Measurements from ENCODE around the gene SGCD.

Gene SGCD

GRCh38 chr5:156783092-156783491 lies 456.1 kb downstream of the SGCD start:
- Histone ChIP-seq H4K20me1 (no peaks in the 10 kb centered on the region), H3K4me1 (no peaks in the 10 kb centered on the region), H3K9ac (no peak overlapping the region), H3K27ac (no peak overlapping the region), H3K9me3 (replicated peaks in 1 of 11) (peaks cover 0 to 14% (median 5%) of the 10 kb centered on the region in 11 experiments; a peak in 7 of 22 replicates), H3K36me3 (no peaks in the 10 kb centered on the region), H3K4me3 (no peak overlapping the region), H3K27me3 (no peaks in the 10 kb centered on the region), H3K4me2 (no peak overlapping the region)
- TF ChIP-seq Cebpa-rat (IDR thresholded peaks at IDR 0.05) = no peak

- H4K20me1 ChIP-seq = no peaks in the 10 kb centered on the region
- H3K27me3 ChIP-seq = no peaks in the 10 kb centered on the region
- no peaks in the 10 kb centered on the region for H3K9me3 ChIP-seq (replicated peaks in 1 of 11)
- no peak overlapping the region for H3K4me2 ChIP-seq
- TF ChIP-seq Cebpa-rat (IDR thresholded peaks at IDR 0.05) = no peak
- no peak overlapping the region for H3K4me3 ChIP-seq
- H3K9ac ChIP-seq = no peak overlapping the region
- no peaks in the 10 kb centered on the region for H3K4me1 ChIP-seq
- H3K27ac ChIP-seq = no peak overlapping the region
- no peaks in the 10 kb centered on the region for H3K36me3 ChIP-seq
These were observed 467.7 kb downstream of the SGCD start for GRCh38 chr5:156794687-156795086.

- Histone ChIP-seq H3K27ac (no peak overlapping the region), H3K9ac (no peak overlapping the region), H3K4me3 (no peak overlapping the region), H3K4me1 (no peaks in the 10 kb centered on the region), H3K36me3 (no peaks in the 10 kb centered on the region), H3K27me3 (no peaks in the 10 kb centered on the region), H3K4me2 (no peak overlapping the region), H3K9me3 (replicated peaks in 1 of 11) (no peaks in the 10 kb centered on the region), H4K20me1 (no peaks in the 10 kb centered on the region)
- TF ChIP-seq Cebpa-rat (IDR thresholded peaks at IDR 0.05) = no peak
These were observed 471.2 kb downstream of the SGCD start for GRCh38 chr5:156798201-156798600.

DNA sequence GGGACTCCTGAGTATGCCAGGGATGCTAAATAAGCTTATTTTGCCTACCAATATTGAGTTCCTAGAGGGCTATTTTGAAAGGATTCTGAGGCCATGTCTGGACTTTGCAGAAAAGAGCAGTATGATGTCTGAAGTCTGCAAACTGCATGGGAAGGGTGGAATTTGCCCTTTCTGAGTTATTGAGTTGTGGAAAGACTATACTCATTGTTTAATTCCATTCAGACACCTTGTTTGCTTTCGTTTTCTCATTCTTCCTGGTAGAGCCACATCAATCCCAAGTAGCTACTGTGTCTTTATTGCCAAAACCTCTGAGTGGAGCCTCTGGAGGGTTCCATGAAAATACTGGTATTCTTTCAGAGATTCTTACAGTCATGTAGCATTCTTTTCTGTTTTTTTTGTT lies 472.2 kb downstream of the SGCD start:
- no peak overlapping the region for H3K4me3 ChIP-seq
- no peaks in the 10 kb centered on the region for H3K27me3 ChIP-seq
- H3K4me1 ChIP-seq = no peaks in the 10 kb centered on the region
- H3K9ac ChIP-seq = no peak overlapping the region
- no peaks in the 10 kb centered on the region for H3K9me3 ChIP-seq (replicated peaks in 1 of 11)
- H4K20me1 ChIP-seq = no peaks in the 10 kb centered on the region
- H3K36me3 ChIP-seq = no peaks in the 10 kb centered on the region
- H3K4me2 ChIP-seq = no peak overlapping the region
- TF ChIP-seq Cebpa-rat (IDR thresholded peaks at IDR 0.05) = no peak
- no peak overlapping the region for H3K27ac ChIP-seq

DNA sequence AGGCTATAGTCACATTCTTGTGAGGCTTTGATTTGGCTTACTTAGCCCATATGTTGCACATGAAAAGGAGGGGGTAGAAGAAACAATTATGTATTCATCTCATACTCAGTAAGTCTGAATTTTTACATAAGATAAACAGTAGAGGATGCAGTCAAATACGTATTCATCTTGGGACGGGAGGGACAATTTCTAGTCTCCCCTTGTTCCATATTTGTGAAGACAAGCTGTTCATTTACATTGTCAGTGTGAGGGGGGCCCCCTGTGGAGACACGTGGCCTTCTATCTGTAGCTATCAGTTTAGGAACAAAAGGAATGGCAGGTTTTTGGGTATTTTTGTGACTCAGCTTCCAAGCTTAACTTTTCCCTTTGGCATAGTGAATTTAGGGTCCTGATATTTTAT lies 474.0 kb downstream of the SGCD start:
- H3K27ac ChIP-seq = no peak overlapping the region
- TF ChIP-seq Cebpa-rat (IDR thresholded peaks at IDR 0.05) = no peak
- no peaks in the 10 kb centered on the region for H3K27me3 ChIP-seq
- H3K4me1 ChIP-seq = no peaks in the 10 kb centered on the region
- H3K4me2 ChIP-seq = no peak overlapping the region
- H3K4me3 ChIP-seq = no peak overlapping the region
- no peaks in the 10 kb centered on the region for H4K20me1 ChIP-seq
- no peak overlapping the region for H3K9ac ChIP-seq
- no peaks in the 10 kb centered on the region for H3K36me3 ChIP-seq
- peaks cover 0 to 6% (median 2%) of the 10 kb centered on the region in 11 experiments; a peak in 4 of 22 replicates for H3K9me3 ChIP-seq (replicated peaks in 1 of 11)

DNA sequence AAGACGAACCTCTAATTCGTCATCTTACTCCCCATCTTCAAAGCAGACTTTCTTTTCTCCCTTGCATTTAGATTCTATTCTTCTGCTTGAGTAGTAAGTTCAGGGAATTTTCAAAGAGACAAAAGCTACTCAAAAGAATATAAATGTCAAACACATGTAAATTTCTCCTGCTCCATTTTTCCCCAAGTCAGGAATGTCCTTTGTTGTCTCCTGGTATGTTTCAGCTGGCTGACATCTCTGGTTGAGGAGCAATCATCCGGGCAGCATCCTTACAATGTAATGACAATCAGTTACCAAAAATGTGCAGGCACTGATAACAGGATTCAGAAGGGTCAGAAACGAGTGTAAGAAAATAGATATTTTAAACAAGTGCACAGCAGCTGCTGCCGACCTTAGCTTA lies 475.5 kb downstream of the SGCD start:
- TF ChIP-seq Cebpa-rat (IDR thresholded peaks at IDR 0.05) = no peak
- Histone ChIP-seq H4K20me1 (no peaks in the 10 kb centered on the region), H3K36me3 (no peaks in the 10 kb centered on the region), H3K27me3 (no peaks in the 10 kb centered on the region), H3K9ac (no peak overlapping the region), H3K4me2 (no peak overlapping the region), H3K4me1 (no peaks in the 10 kb centered on the region), H3K9me3 (replicated peaks in 1 of 11) (peaks cover 0 to 11% (median 5%) of the 10 kb centered on the region in 11 experiments; a peak in 4 of 22 replicates), H3K4me3 (no peak overlapping the region), H3K27ac (no peak overlapping the region)

GRCh38 chr5:156803404-156803803 lies 476.4 kb downstream of the SGCD start:
- H3K27ac ChIP-seq = no peak overlapping the region
- no peaks in the 10 kb centered on the region for H3K4me1 ChIP-seq
- no peaks in the 10 kb centered on the region for H4K20me1 ChIP-seq
- H3K4me3 ChIP-seq = no peak overlapping the region
- no peaks in the 10 kb centered on the region for H3K27me3 ChIP-seq
- no peak for TF ChIP-seq Cebpa-rat (IDR thresholded peaks at IDR 0.05)
- no peak overlapping the region for H3K9ac ChIP-seq
- no peak overlapping the region for H3K4me2 ChIP-seq
- peaks cover 0 to 11% (median 5%) of the 10 kb centered on the region in 11 experiments; a peak in 4 of 22 replicates for H3K9me3 ChIP-seq (replicated peaks in 1 of 11)
- no peaks in the 10 kb centered on the region for H3K36me3 ChIP-seq

- Histone ChIP-seq H3K27me3 (no peaks in the 10 kb centered on the region), H4K20me1 (no peaks in the 10 kb centered on the region), H3K36me3 (no peaks in the 10 kb centered on the region), H3K4me3 (no peak overlapping the region), H3K27ac (no peak overlapping the region), H3K9ac (no peak overlapping the region), H3K9me3 (replicated peaks in 1 of 11) (peaks cover 0 to 16% (median 6%) of the 10 kb centered on the region in 11 experiments; a peak in 5 of 22 replicates), H3K4me1 (no peaks in the 10 kb centered on the region), H3K4me2 (no peak overlapping the region)
- no peak for TF ChIP-seq Cebpa-rat (IDR thresholded peaks at IDR 0.05)
These were observed 486.0 kb downstream of the SGCD start for GRCh38 chr5:156812959-156813358.

DNA sequence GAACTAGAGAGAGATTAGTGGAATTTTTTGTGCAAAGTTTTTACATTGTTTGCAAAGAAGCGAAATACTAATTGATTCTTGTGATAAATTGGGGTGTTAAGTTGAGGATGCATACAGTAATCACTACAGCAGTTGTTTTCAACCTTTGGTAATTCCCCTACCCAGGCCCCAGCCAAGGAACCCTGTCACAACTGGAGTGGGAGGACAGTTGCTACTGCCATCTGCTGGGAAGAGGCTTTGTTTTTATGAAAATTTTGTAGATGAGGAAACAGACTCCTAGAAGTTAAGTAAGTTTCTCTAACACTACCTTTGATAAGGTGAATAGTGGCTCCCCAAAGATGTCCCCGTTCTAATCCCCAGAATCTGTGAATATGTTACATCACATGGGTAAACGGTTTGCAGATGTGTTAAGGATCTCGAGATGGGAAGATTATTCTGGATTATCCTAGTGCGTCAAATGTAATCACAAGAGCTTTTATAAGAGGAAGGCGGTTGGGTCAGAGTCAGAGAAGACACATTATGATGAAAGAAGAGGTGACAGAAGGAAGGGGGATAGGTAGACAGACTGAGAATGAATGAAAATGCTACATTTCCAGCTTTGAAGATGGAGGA lies 489.1 kb downstream of the SGCD start:
- Histone ChIP-seq H3K4me3 (no peak overlapping the region), H4K20me1 (no peaks in the 10 kb centered on the region), H3K4me2 (no peak overlapping the region), H3K27me3 (no peaks in the 10 kb centered on the region), H3K27ac (no peak overlapping the region), H3K9me3 (replicated peaks in 1 of 11) (peaks cover 0 to 10% (median 2%) of the 10 kb centered on the region in 11 experiments; a peak in 4 of 22 replicates), H3K4me1 (no peaks in the 10 kb centered on the region), H3K9ac (no peak overlapping the region), H3K36me3 (no peaks in the 10 kb centered on the region)
- no peak for TF ChIP-seq Cebpa-rat (IDR thresholded peaks at IDR 0.05)
